Calu3 (cell line): Measurements from ENCODE around the gene SLC25A52. TPM values are rescaled to one million over a fixed set of nuclear protein-coding genes. Genes with fewer than 3 reads are reported as not detected.

Experiments
- BruUV-seq: library from RNA; stranded (reverse); fragments of 400-500 nt; replicated peaks from 2 replicates; lab custom pipeline; 2021; lab: Mats Ljungman, UMichigan
- CTCF ChIA-PET: fragments of 300-600 bp; sonication (Branson Sonifier 250); formaldehyde crosslinking; loops from one replicate; lab custom pipeline; 2022; ENCODE audit warnings: antibody characterized with exemption; lab: Charles Lee
- DNase-seq: peaks from one replicate; pipeline ENCODE4 v3.0.0; 2022
- H3K27ac Mint-ChIP-seq: one replicate; pipeline ENCODE4 v1.8.0; 2022; ENCODE audit warnings: mixed read lengths; ENCODE audit not compliant: unreplicated experiment
- H3K27me3 Mint-ChIP-seq: one replicate; pipeline ENCODE4 v1.8.0; 2022; ENCODE audit warnings: mixed read lengths; ENCODE audit not compliant: unreplicated experiment
- H3K36me3 Mint-ChIP-seq: one replicate; pipeline ENCODE4 v1.8.0; 2022; ENCODE audit warnings: mild to moderate bottlenecking, moderate library complexity, mixed read lengths; ENCODE audit not compliant: insufficient read depth, unreplicated experiment
- H3K4me1 Mint-ChIP-seq: one replicate; pipeline ENCODE4 v1.8.0; 2022; ENCODE audit warnings: mild to moderate bottlenecking, low read depth, mixed read lengths; ENCODE audit not compliant: unreplicated experiment
- H3K4me3 Mint-ChIP-seq: one replicate; pipeline ENCODE4 v1.8.0; 2022; ENCODE audit warnings: mild to moderate bottlenecking, low read depth, moderate library complexity, mixed read lengths; ENCODE audit not compliant: unreplicated experiment
- H3K9me3 Mint-ChIP-seq: one replicate; pipeline ENCODE4 v1.8.0; 2022; ENCODE audit warnings: low read depth, mixed read lengths; ENCODE audit not compliant: unreplicated experiment
- intact Hi-C: fragments of 100-400 bp; cut with micrococcal nuclease; formaldehyde crosslinking; loops from one replicate; pipeline ENCODE4 v1.10.0; 2022; ENCODE audit not compliant: unreplicated experiment
- total RNA-seq: library from RNA; stranded (reverse); gene quantifications from 2 replicates; pipeline ENCODE4 v1.2.3, GENCODE V29; 2022
- TF ChIP-seq, protein P1 (sequence below): fragments of 200-600 bp; IDR thresholded peaks from one replicate; pipeline ENCODE4 v1.8.0; 2022; ENCODE audit warnings: antibody characterized with exemption; ENCODE audit not compliant: unreplicated experiment

Gene SLC25A52
- total RNA-seq, 1 experiment from 2014 or later, result not detected

DNA sequence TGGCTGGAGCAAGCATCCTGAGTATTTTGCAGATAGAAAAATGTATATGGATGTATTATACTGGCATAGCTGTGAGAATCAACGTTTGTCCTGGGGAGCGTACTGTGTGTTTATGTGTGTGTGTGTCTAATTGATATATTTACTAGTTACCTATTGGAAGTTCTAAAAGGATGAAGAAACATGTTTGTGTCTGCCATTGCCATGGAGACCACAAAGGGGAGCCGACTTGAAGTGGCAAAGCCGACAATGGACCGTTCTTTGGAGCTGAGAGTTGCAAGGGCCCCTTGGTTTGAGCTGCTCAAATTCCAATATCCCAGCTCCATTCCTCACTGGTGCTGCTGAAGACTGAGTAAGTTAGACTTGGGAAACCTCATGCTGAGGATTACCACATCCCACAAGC, 14.3 kb upstream of the SLC25A52 start:
- CTCF ChIA-PET, result no interaction called here
- no TSS peak for BruUV-seq

DNA sequence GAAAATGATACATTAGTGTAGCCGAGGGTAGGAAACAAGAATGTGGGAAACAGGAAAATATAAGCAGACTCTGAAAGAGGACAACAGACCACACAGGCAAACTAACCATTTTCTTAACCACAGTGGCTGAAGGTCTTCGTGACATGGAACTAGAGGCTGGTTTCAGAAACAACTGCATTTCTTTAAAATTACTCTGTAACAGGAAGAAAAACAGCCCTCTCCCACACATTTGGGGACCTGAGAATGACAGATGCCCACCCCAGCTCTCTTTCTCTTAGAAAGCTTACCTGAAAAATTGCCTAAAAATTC, 13.8 kb upstream of the SLC25A52 start:
- BruUV-seq, result no TSS peak
- no peak for DNase-seq
- Mint-ChIP-seq H3K36me3 (no peaks in the 10 kb centered on the region), H3K27ac (no peak overlapping the region), H3K27me3 (peaks cover 4% of the 10 kb centered on the region), H3K4me3 (no peak overlapping the region), H3K4me1 (no peaks in the 10 kb centered on the region), H3K9me3 (peaks cover 5% of the 10 kb centered on the region)
- CTCF ChIA-PET, result no interaction called here
- intact Hi-C loops, result no loop called here
- TF ChIP-seq, protein P1, sequence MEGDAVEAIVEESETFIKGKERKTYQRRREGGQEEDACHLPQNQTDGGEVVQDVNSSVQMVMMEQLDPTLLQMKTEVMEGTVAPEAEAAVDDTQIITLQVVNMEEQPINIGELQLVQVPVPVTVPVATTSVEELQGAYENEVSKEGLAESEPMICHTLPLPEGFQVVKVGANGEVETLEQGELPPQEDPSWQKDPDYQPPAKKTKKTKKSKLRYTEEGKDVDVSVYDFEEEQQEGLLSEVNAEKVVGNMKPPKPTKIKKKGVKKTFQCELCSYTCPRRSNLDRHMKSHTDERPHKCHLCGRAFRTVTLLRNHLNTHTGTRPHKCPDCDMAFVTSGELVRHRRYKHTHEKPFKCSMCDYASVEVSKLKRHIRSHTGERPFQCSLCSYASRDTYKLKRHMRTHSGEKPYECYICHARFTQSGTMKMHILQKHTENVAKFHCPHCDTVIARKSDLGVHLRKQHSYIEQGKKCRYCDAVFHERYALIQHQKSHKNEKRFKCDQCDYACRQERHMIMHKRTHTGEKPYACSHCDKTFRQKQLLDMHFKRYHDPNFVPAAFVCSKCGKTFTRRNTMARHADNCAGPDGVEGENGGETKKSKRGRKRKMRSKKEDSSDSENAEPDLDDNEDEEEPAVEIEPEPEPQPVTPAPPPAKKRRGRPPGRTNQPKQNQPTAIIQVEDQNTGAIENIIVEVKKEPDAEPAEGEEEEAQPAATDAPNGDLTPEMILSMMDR, result no peak

More for the DNA sequence above, 14.3 kb upstream of the SLC25A52 start:
- TF ChIP-seq, protein P1, result no peak
- no peak overlapping the region for H3K4me3 Mint-ChIP-seq
- peaks cover 5% of the 10 kb centered on the region for H3K9me3 Mint-ChIP-seq
- intact Hi-C loops, result no loop called here
- no peak overlapping the region for H3K27ac Mint-ChIP-seq
- DNase-seq, result no peak
- H3K27me3 Mint-ChIP-seq, result no peaks in the 10 kb centered on the region
- no peaks in the 10 kb centered on the region for H3K36me3 Mint-ChIP-seq
- no peaks in the 10 kb centered on the region for H3K4me1 Mint-ChIP-seq

DNA sequence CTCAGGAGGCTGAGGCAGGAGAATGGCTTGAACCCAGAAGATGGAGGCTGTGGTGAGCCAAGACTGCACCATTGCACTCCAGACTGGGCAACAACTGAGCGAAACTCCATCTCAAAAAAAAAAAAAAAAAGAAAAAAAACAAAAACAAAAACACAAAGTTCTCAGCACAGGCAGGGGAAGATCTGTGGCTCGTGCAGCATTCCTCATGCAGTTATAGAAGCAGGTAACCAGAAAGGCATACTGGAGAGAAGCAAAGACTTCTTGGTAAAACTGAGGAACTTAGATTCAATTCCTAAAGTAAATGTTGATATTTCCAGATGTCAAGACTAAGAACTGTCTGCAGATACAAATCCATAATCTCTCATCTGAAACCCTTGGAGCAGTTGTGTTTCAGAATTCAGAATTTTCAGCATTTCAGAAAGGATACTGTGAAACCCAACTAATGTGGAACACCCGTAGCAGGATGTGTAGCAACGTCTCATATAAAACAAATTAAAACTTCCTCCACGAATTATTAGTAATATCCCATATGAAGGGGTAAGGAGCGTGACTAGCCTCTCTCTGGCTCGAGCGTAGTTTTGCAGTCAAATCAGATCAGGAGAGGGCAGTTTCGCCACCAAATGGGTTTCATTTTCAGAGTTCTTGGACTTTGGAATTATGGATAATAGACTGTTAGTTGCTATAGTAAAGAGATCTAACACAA, 13.2 kb upstream of the SLC25A52 start:
- CTCF ChIA-PET, result no interaction called here
- no peaks in the 10 kb centered on the region for H3K36me3 Mint-ChIP-seq

DNA sequence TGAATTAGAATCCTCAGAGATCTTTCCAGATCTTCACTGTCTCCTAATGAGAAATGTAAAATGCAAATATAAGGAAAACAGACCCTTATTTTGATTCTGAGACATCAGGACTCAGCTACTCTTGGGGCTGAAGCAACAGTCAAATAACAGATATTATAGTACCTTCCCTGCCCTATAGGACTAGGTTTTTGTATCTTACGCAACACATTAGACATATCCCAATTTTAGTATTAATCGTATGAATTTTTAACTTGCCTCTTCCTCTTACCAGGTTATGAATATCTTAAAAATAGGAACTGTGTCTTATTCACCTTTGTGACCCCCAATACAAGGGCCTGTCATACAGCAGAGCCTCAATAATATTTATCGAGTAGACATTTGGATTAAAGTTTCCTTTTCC, 12.0 kb upstream of the SLC25A52 start:
- BruUV-seq, result no TSS peak
- no peaks in the 10 kb centered on the region for H3K4me1 Mint-ChIP-seq
- H3K9me3 Mint-ChIP-seq, result no peaks in the 10 kb centered on the region
- peaks cover 22% of the 10 kb centered on the region for H3K27me3 Mint-ChIP-seq
- intact Hi-C loops, result no loop called here
- no peak for DNase-seq
- H3K27ac Mint-ChIP-seq, result no peak overlapping the region
- CTCF ChIA-PET, result no interaction called here
- no peaks in the 10 kb centered on the region for H3K36me3 Mint-ChIP-seq
- TF ChIP-seq, protein P1, result no peak
- no peak overlapping the region for H3K4me3 Mint-ChIP-seq

More for the DNA sequence above, 13.2 kb upstream of the SLC25A52 start:
- no peak overlapping the region for H3K27ac Mint-ChIP-seq
- H3K9me3 Mint-ChIP-seq, result peaks cover 3% of the 10 kb centered on the region
- TF ChIP-seq, protein P1, result no peak
- intact Hi-C loops, result no loop called here
- BruUV-seq, result no TSS peak
- no peaks in the 10 kb centered on the region for H3K4me1 Mint-ChIP-seq
- peaks cover 9% of the 10 kb centered on the region for H3K27me3 Mint-ChIP-seq
- no peak overlapping the region for H3K4me3 Mint-ChIP-seq
- no peak for DNase-seq
